ENCODE results near the gene ITGA11.

- TF ChIP-seq EZH2 (IDR thresholded peaks at IDR 0.05; ENCODE audit: low read depth) (no peak), CTCF (conservative IDR thresholded peaks at IDR 0.05) (no peak)
Measured at GRCh38 chr15:68416158-68416535, 15.8 kb downstream of the ITGA11 start.

Data from PC-9 (cell line).